ENCODE results near the gene NUP205. TPM values are rescaled to one million over a fixed set of nuclear protein-coding genes. Genes with fewer than 3 reads are reported as not detected.
A peak's percentile ranks its signal among the peaks of the same experiment; 100 is the strongest.

Gene NUP205
- total and polyA plus RNA-seq, 2 experiments from 2014 or later = 15.2 to 44.6 TPM

DNA sequence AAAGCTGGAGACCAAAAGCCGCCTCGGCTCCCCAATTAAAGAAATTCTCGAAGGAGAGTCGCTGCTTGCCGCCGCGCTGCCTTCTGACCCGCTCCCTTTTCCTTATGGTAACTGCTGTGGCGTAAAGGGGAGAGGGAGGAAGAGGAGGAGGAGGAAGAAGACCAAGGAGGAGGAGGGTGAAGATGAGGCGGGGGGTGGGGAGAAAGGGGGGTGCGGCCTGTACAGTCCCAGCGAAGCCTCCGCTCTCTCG is 48.2 kb upstream of the NUP205 start:
- H3K4me1 ChIP-seq (ENCODE audit: insufficient read depth) = peaks cover 16% of the 10 kb centered on the region
- no peaks in the 10 kb centered on the region for H3K27me3 ChIP-seq
- H3K4me3 ChIP-seq = peak overlapping the region; percentile 90
- H4K20me1 ChIP-seq (ENCODE audit: insufficient read depth, poor library complexity, severe bottlenecking) = peaks cover 30% of the 10 kb centered on the region
- no peak for TF ChIP-seq EZH2 (IDR thresholded peaks at IDR 0.05; ENCODE audit: borderline replicate concordance)
- no peak for TF ChIP-seq CTCF (IDR thresholded peaks at IDR 0.05; ENCODE audit: poor library complexity)
- 0% methylated on average over 9 of the region's 14 CpGs for WGBS (ENCODE audit: low lambda C conversion rate, missing lambda C conversion rate)
- H2AFZ ChIP-seq = peak overlapping the region; percentile 88
- H3K79me2 ChIP-seq = peaks cover 49% of the 10 kb centered on the region
- peak overlapping the region; percentile 96 for H3K27ac ChIP-seq
- no peaks in the 10 kb centered on the region for H3K36me3 ChIP-seq (replicated peaks; ENCODE audit: insufficient read depth, low read depth)
- peak overlapping the region; percentile 72 for H3K4me2 ChIP-seq
- no peaks in the 10 kb centered on the region for H3K9me2 ChIP-seq (replicated peaks; ENCODE audit: insufficient read depth)
- no peaks in the 10 kb centered on the region for H3K9me3 ChIP-seq (ENCODE audit: low read depth)
- no peak for DNase-seq (ENCODE audit: low spot score)

GRCh38 chr7:135509839-135510591 is 47.7 kb upstream of the NUP205 start, which contains the start of gene CNOT4:
CNOT4 (minus strand) TSS chr7:135510102; CDS start chr7:135438331, 71,771 bp downstream.
- Histone ChIP-seq H3K9me3 (ENCODE audit: low read depth) (no peaks in the 10 kb centered on the region), H4K20me1 (ENCODE audit: insufficient read depth, poor library complexity, severe bottlenecking) (peaks cover 30% of the 10 kb centered on the region), H3K4me3 (peak within 1 kb of the TSS; percentile 90), H3K9me2 (replicated peaks; ENCODE audit: insufficient read depth) (no peaks in the 10 kb centered on the region), H3K36me3 (replicated peaks; ENCODE audit: insufficient read depth, low read depth) (no peaks in the 10 kb centered on the region), H3K27me3 (no peaks in the 10 kb centered on the region), H2AFZ (peak within 1 kb of the TSS; percentile 96), H3K4me1 (ENCODE audit: insufficient read depth) (peaks cover 16% of the 10 kb centered on the region), H3K27ac (peak within 1 kb of the TSS; percentile 96), H3K4me2 (peak within 1 kb of the TSS; percentile 88), H3K79me2 (peaks cover 45% of the 10 kb centered on the region)
- DNase-seq (ENCODE audit: low spot score) = peak; percentile 98
- under 1% methylated on average over 45 of the region's 55 CpGs for WGBS (ENCODE audit: low lambda C conversion rate, missing lambda C conversion rate)
- no peak for TF ChIP-seq EZH2 (IDR thresholded peaks at IDR 0.05; ENCODE audit: borderline replicate concordance)
- no peak for TF ChIP-seq CTCF (IDR thresholded peaks at IDR 0.05; ENCODE audit: poor library complexity)
- TF ChIP-seq EZH2phosphoT487 (IDR thresholded peaks at IDR 0.05; ENCODE audit: low read depth, severe bottlenecking, unreplicated experiment) = no peak

- Histone ChIP-seq H3K27ac (no peak overlapping the region), H3K9me3 (ENCODE audit: low read depth) (no peaks in the 10 kb centered on the region), H4K20me1 (ENCODE audit: insufficient read depth, poor library complexity, severe bottlenecking) (peaks cover 28% of the 10 kb centered on the region), H3K9me2 (replicated peaks; ENCODE audit: insufficient read depth) (no peaks in the 10 kb centered on the region), H3K4me1 (ENCODE audit: insufficient read depth) (peaks cover 16% of the 10 kb centered on the region), H3K27me3 (no peaks in the 10 kb centered on the region), H2AFZ (peak overlapping the region; percentile 96), H3K4me3 (peak overlapping the region; percentile 53), H3K36me3 (replicated peaks; ENCODE audit: insufficient read depth, low read depth) (no peaks in the 10 kb centered on the region), H3K79me2 (peaks cover 38% of the 10 kb centered on the region), H3K4me2 (peak overlapping the region; percentile 88)
- peak; percentile 20 for DNase-seq (ENCODE audit: low spot score)
- 7% methylated on average over 17 of the region's 17 CpGs for WGBS (ENCODE audit: low lambda C conversion rate, missing lambda C conversion rate)
- TF ChIP-seq CTCF (IDR thresholded peaks at IDR 0.05; ENCODE audit: poor library complexity) (peak; percentile 23), EZH2 (IDR thresholded peaks at IDR 0.05; ENCODE audit: borderline replicate concordance) (no peak), EZH2phosphoT487 (IDR thresholded peaks at IDR 0.05; ENCODE audit: low read depth, severe bottlenecking, unreplicated experiment) (no peak)
These were observed 47.0 kb upstream of the NUP205 start for GRCh38 chr7:135510592-135511183.

Data from hepatocyte (in vitro differentiated cells).